Measurements from ENCODE around the gene POF1B.
"Not testable (repeated sequence)": the region's sequence is repeated elsewhere in the genome, so short reads cannot be mapped to it uniquely, and the experiment has no call there.

DNA sequence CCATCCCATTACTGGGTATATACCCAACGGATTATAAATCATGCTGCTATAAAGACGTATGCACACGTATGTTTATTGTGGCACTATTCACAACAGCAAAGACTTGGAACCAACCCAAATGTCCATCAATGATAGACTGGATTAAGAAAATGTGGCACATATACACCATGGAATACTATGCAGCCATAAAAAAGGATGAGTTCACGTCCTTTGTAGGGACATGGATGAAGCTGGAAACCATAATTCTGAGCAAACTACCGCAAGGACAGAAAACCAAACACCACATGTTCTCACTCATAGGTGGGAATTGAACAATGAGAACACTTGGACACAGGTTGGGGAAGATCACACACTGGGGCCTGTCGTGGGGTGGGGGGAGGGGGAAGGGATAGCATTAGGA is 94.2 kb downstream of the POF1B start:
- TF ChIP-seq, protein P1, sequence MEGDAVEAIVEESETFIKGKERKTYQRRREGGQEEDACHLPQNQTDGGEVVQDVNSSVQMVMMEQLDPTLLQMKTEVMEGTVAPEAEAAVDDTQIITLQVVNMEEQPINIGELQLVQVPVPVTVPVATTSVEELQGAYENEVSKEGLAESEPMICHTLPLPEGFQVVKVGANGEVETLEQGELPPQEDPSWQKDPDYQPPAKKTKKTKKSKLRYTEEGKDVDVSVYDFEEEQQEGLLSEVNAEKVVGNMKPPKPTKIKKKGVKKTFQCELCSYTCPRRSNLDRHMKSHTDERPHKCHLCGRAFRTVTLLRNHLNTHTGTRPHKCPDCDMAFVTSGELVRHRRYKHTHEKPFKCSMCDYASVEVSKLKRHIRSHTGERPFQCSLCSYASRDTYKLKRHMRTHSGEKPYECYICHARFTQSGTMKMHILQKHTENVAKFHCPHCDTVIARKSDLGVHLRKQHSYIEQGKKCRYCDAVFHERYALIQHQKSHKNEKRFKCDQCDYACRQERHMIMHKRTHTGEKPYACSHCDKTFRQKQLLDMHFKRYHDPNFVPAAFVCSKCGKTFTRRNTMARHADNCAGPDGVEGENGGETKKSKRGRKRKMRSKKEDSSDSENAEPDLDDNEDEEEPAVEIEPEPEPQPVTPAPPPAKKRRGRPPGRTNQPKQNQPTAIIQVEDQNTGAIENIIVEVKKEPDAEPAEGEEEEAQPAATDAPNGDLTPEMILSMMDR (IDR thresholded peaks at IDR 0.05): not testable (repeated sequence)
- TF ChIP-seq POLR2A, POLR2AphosphoS5 (IDR thresholded peaks at IDR 0.05): not testable (repeated sequence)
